Body of pancreas (tissue), 4 donors: ENCODE data around the gene RFK. TPM values are rescaled to one million over a fixed set of nuclear protein-coding genes. Genes with fewer than 3 reads are reported as not detected.

Experiments used
- ATAC-seq: fragments of 150-250 bp; one replicate; pipeline ENCODE4 v1.9.1; 2016
- DNase-seq, 4 donors: peaks; one replicate each; pipeline ENCODE4 v3.0.0-alpha.2; 2019
- H3K27ac ChIP-seq, 4 donors: fragments of 200-600 bp; sonication (generic); 1 replicate in 3 of 4; 2 replicates in 1 of 4; pipeline versions ENCODE4 v1.5.1 to v1.6.1; 2016 to 2019; ENCODE audit warnings: mild to moderate bottlenecking in 1 of 4, mixed read lengths in 1 of 4, moderate library complexity in 1 of 4
- H3K27me3 ChIP-seq, 2 donors: fragments of 200-600 bp; sonication (generic); one replicate each; pipeline ENCODE4 v1.6.0; 2016; ENCODE audit warnings: mild to moderate bottlenecking in 1 of 2
- H3K36me3 ChIP-seq, 2 donors: fragments of 200-600 bp; sonication (generic); replicated peaks in 1 of 2; 2 replicates each; pipeline ENCODE4 v1.5.1; 2016; ENCODE audit warnings: low read depth in 2 of 2; ENCODE audit not compliant: insufficient read depth in 1 of 2
- H3K4me1 ChIP-seq: fragments of 200-600 bp; sonication (generic); one replicate; pipeline ENCODE4 v1.6.0; 2016
- H3K4me3 ChIP-seq, 2 donors: fragments of 200-600 bp; sonication (generic); 1 replicate in 1 of 2; 2 replicates in 1 of 2; pipeline ENCODE4 v1.5.1; 2016 to 2019
- H3K9me3 ChIP-seq, 3 donors: fragments of 200-600 bp; sonication (generic); 1 replicate in 2 of 3; 2 replicates in 1 of 3; pipeline ENCODE4 v1.5.1; 2016
- POLR2A ChIP-seq, 3 donors: fragments of 450-650 bp; IDR thresholded peaks; one replicate each; pipeline ENCODE4 v1.6.1; 2016; ENCODE audit warnings: antibody characterized with exemption in 3 of 3, mild to moderate bottlenecking in 2 of 3
- WGBS, 2 donors: methylation state at CpG; one replicate each; pipeline ENCODE4 v1.1.5; 2017; 5-methylcytosine and 5-hydroxymethylcytosine counted together
- intact Hi-C: fragments of 100-400 bp; cut with DNase I; formaldehyde crosslinking; loops from one replicate; pipeline ENCODE4 v1.15.1; 2023
- total RNA-seq, 2 donors: library from RNA; depleted of rRNA; stranded (reverse); fragments of >200 nt; gene quantifications; one replicate each; pipeline ENCODE4 v1.1.0, GENCODE V29; 2016
- TF ChIP-seq, protein P1 (sequence below), 7 experiments: fragments of 450-650 bp in 4 of 7; fragments of 200-600 bp in 3 of 7; sonication (generic) in 3 of 7; IDR thresholded peaks; one replicate each; pipeline ENCODE4 v1.5.1; 2016 to 2019; ENCODE audit warnings: antibody characterized with exemption in 7 of 7

RFK gene
- total RNA-seq, 2 donors from 2014 or later = 7.6 to 13.0 TPM

DNA sequence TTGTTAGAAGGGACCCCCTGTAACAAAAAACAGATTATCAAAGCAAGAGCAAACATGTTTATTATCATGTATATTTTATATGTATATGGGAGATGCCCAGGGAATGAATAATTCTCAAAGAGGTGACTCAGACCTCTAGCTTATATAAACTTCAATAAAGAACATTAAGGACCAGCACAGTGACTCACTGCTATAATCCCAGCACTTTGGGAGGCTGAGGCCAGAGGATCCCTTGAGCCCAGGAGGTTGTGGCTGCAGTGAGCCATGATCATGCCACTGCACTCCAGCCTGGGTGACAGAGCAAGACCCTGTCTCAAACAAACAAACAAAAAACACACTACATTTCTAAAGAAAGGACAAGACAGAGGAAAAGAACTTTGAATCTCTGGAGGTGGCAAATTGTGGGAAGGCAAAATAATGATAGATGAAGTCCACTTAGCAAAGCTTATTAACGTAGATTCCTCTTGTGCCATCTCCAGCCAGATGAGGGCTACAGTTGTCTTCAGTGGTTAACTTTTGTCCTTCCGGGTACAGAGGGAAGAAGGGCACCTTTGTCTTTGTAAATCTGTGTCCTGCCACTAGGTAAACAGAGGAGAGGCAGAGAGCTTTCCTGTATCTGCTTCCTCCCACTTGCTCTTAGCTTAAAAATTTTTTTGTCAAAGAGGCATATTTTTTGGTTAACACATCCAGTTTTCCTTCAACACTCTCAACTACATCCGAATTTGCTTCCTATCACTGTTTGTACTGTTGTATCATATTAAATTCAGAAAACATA, 7.5 kb upstream of the RFK start:
- DNase-seq = no peak
- Histone ChIP-seq H3K9me3 (no peaks in the 10 kb centered on the region), H3K4me1 (peaks cover 6% of the 10 kb centered on the region), H3K36me3 (no peaks in the 10 kb centered on the region), H3K27ac (no peak overlapping the region), H3K4me3 (no peak overlapping the region), H3K27me3 (no peaks in the 10 kb centered on the region)
- ATAC-seq = no peak
- no peak for TF ChIP-seq POLR2A (IDR thresholded peaks at IDR 0.05)
- TF ChIP-seq, protein P1, sequence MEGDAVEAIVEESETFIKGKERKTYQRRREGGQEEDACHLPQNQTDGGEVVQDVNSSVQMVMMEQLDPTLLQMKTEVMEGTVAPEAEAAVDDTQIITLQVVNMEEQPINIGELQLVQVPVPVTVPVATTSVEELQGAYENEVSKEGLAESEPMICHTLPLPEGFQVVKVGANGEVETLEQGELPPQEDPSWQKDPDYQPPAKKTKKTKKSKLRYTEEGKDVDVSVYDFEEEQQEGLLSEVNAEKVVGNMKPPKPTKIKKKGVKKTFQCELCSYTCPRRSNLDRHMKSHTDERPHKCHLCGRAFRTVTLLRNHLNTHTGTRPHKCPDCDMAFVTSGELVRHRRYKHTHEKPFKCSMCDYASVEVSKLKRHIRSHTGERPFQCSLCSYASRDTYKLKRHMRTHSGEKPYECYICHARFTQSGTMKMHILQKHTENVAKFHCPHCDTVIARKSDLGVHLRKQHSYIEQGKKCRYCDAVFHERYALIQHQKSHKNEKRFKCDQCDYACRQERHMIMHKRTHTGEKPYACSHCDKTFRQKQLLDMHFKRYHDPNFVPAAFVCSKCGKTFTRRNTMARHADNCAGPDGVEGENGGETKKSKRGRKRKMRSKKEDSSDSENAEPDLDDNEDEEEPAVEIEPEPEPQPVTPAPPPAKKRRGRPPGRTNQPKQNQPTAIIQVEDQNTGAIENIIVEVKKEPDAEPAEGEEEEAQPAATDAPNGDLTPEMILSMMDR (IDR thresholded peaks at IDR 0.05) = no peak
- intact Hi-C loops = no loop called here
- WGBS, 2 donors = 61 to 66% methylated on average over 3 of the region's 3 CpGs

GRCh38 chr9:76401176-76401575, 7.0 kb upstream of the RFK start:
- Histone ChIP-seq H3K36me3 (no peaks in the 10 kb centered on the region), H3K4me1 (peaks cover 6% of the 10 kb centered on the region), H3K27ac (no peak overlapping the region), H3K9me3 (no peaks in the 10 kb centered on the region), H3K27me3 (no peaks in the 10 kb centered on the region), H3K4me3 (no peak overlapping the region)
- 86 to 91% methylated on average over 2 of the region's 2 CpGs for WGBS, 2 donors
- ATAC-seq (no peak), DNase-seq (no peak)
- TF ChIP-seq, protein P1 (IDR thresholded peaks at IDR 0.05) = no peak
- TF ChIP-seq POLR2A (IDR thresholded peaks at IDR 0.05) = no peak
- intact Hi-C loops = no loop called here

- ATAC-seq = no peak
- H3K27ac ChIP-seq = no peak overlapping the region
- no peak for DNase-seq
Observed at GRCh38 chr9:76400534-76401096, 6.4 kb upstream of the RFK start.

GRCh38 chr9:76399856-76400255, 5.6 kb upstream of the RFK start:
- Histone ChIP-seq H3K36me3 (no peaks in the 10 kb centered on the region), H3K27ac (no peak overlapping the region), H3K9me3 (no peaks in the 10 kb centered on the region), H3K4me3 (no peak overlapping the region), H3K27me3 (no peaks in the 10 kb centered on the region), H3K4me1 (peaks cover 12% of the 10 kb centered on the region)
- WGBS, 2 donors = 52 to 61% methylated on average over 1 of the region's 1 CpG
- no peak for DNase-seq
- TF ChIP-seq, protein P1 (IDR thresholded peaks at IDR 0.05) = no peak
- no peak for TF ChIP-seq POLR2A (IDR thresholded peaks at IDR 0.05)
- intact Hi-C loops = no loop called here
- ATAC-seq = no peak

More at GRCh38 chr9:76400534-76401096, 6.4 kb upstream of the RFK start:
- Histone ChIP-seq H3K9me3 (no peaks in the 10 kb centered on the region), H3K27me3 (no peaks in the 10 kb centered on the region), H3K4me1 (peaks cover 7% of the 10 kb centered on the region), H3K4me3 (no peak overlapping the region), H3K36me3 (no peaks in the 10 kb centered on the region)
- intact Hi-C loops = no loop called here
- no peak for TF ChIP-seq POLR2A (IDR thresholded peaks at IDR 0.05)
- TF ChIP-seq, protein P1 (IDR thresholded peaks at IDR 0.05) = no peak
- WGBS, 2 donors = 5 to 28% methylated on average over 1 of the region's 1 CpG
